ENCODE measurements around the gene HIPK3. TPM values are rescaled to one million over a fixed set of nuclear protein-coding genes. Genes with fewer than 3 reads are reported as not detected.

Gene HIPK3
- total and polyA plus RNA-seq, 9 of the 15 experiments (the other 6 are each of a cell fraction or from before 2014, with no cell fraction given) = 2.3 to 19.6 (median 7.5) TPM

DNA sequence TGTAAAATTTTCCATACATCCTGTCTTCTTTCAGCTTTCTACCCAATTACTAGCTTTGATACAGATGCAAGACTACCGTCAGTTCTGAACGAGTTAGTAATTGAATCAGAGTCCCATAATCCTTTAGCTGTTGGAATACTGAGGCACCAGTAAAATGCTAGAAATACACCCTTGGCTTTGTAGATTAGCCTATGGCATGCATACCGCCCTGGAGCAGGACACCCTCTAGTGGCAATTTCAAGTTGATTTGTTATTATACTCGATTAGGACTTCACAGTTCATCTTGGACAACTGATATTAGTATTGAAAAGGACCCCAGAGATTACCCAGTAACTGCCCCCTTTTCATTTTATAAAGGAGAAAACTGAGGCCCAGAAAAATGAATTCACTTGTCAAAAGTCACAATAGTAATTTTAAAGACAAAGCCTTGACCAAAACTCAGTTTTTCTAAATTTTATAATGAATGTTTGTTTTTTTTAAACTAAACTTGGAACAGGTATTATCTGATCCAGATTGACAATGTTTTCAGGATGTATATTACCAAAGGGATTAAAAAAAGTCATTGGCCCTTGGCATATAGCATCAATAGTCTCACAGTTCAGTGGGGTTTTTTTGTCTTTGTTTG, 72.6 kb downstream of the HIPK3 start (continued):
- TF ChIP-seq KLF13 (tag; IDR thresholded peaks at IDR 0.05; ENCODE audit: borderline replicate concordance, low read depth) (no peak), EHMT2 (IDR thresholded peaks at IDR 0.05) (no peak), SIN3B (IDR thresholded peaks at IDR 0.05; ENCODE audit: low read depth) (no peak), ZNF311 (CRISPR knock-in tag; IDR thresholded peaks at IDR 0.05) (no peak)
- TF ChIP-seq, protein P1, sequence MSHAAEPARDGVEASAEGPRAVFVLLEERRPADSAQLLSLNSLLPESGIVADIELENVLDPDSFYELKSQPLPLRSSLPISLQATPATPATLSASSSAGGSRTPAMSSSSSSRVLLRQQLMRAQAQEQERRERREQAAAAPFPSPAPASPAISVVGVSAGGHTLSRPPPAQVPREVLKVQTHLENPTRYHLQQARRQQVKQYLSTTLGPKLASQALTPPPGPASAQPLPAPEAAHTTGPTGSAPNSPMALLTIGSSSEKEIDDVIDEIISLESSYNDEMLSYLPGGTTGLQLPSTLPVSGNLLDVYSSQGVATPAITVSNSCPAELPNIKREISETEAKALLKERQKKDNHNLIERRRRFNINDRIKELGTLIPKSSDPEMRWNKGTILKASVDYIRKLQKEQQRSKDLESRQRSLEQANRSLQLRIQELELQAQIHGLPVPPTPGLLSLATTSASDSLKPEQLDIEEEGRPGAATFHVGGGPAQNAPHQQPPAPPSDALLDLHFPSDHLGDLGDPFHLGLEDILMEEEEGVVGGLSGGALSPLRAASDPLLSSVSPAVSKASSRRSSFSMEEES (CRISPR knock-in tag; IDR thresholded peaks at IDR 0.05) = no peak
- TF ChIP-seq, protein P2, sequence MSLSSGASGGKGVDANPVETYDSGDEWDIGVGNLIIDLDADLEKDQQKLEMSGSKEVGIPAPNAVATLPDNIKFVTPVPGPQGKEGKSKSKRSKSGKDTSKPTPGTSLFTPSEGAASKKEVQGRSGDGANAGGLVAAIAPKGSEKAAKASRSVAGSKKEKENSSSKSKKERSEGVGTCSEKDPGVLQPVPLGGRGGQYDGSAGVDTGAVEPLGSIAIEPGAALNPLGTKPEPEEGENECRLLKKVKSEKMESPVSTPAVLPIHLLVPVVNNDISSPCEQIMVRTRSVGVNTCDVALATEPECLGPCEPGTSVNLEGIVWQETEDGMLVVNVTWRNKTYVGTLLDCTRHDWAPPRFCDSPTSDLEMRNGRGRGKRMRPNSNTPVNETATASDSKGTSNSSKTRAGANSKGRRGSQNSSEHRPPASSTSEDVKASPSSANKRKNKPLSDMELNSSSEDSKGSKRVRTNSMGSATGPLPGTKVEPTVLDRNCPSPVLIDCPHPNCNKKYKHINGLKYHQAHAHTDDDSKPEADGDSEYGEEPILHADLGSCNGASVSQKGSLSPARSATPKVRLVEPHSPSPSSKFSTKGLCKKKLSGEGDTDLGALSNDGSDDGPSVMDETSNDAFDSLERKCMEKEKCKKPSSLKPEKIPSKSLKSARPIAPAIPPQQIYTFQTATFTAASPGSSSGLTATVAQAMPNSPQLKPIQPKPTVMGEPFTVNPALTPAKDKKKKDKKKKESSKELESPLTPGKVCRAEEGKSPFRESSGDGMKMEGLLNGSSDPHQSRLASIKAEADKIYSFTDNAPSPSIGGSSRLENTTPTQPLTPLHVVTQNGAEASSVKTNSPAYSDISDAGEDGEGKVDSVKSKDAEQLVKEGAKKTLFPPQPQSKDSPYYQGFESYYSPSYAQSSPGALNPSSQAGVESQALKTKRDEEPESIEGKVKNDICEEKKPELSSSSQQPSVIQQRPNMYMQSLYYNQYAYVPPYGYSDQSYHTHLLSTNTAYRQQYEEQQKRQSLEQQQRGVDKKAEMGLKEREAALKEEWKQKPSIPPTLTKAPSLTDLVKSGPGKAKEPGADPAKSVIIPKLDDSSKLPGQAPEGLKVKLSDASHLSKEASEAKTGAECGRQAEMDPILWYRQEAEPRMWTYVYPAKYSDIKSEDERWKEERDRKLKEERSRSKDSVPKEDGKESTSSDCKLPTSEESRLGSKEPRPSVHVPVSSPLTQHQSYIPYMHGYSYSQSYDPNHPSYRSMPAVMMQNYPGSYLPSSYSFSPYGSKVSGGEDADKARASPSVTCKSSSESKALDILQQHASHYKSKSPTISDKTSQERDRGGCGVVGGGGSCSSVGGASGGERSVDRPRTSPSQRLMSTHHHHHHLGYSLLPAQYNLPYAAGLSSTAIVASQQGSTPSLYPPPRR (CRISPR knock-in tag; IDR thresholded peaks at IDR 0.05; ENCODE audit: borderline replicate concordance) = no peak
- TF ChIP-seq, protein P3, sequence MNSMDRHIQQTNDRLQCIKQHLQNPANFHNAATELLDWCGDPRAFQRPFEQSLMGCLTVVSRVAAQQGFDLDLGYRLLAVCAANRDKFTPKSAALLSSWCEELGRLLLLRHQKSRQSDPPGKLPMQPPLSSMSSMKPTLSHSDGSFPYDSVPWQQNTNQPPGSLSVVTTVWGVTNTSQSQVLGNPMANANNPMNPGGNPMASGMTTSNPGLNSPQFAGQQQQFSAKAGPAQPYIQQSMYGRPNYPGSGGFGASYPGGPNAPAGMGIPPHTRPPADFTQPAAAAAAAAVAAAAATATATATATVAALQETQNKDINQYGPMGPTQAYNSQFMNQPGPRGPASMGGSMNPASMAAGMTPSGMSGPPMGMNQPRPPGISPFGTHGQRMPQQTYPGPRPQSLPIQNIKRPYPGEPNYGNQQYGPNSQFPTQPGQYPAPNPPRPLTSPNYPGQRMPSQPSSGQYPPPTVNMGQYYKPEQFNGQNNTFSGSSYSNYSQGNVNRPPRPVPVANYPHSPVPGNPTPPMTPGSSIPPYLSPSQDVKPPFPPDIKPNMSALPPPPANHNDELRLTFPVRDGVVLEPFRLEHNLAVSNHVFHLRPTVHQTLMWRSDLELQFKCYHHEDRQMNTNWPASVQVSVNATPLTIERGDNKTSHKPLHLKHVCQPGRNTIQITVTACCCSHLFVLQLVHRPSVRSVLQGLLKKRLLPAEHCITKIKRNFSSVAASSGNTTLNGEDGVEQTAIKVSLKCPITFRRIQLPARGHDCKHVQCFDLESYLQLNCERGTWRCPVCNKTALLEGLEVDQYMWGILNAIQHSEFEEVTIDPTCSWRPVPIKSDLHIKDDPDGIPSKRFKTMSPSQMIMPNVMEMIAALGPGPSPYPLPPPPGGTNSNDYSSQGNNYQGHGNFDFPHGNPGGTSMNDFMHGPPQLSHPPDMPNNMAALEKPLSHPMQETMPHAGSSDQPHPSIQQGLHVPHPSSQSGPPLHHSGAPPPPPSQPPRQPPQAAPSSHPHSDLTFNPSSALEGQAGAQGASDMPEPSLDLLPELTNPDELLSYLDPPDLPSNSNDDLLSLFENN (IDR thresholded peaks at IDR 0.05; ENCODE audit: low read depth in 2 of 2, low read length in 2 of 2) = no peak
- TF ChIP-seq, protein P4, sequence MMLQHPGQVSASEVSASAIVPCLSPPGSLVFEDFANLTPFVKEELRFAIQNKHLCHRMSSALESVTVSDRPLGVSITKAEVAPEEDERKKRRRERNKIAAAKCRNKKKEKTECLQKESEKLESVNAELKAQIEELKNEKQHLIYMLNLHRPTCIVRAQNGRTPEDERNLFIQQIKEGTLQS (IDR thresholded peaks at IDR 0.05) = no peak
- TF ChIP-seq, protein P4 (CRISPR knock-in tag; conservative IDR thresholded peaks at IDR 0.05) = no peak
- TF ChIP-seq, protein P5, sequence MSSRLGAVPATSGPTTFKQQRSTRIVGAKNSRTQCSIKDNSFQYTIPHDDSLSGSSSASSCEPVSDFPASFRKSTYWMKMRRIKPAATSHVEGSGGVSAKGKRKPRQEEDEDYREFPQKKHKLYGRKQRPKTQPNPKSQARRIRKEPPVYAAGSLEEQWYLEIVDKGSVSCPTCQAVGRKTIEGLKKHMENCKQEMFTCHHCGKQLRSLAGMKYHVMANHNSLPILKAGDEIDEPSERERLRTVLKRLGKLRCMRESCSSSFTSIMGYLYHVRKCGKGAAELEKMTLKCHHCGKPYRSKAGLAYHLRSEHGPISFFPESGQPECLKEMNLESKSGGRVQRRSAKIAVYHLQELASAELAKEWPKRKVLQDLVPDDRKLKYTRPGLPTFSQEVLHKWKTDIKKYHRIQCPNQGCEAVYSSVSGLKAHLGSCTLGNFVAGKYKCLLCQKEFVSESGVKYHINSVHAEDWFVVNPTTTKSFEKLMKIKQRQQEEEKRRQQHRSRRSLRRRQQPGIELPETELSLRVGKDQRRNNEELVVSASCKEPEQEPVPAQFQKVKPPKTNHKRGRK (tag; IDR thresholded peaks at IDR 0.05) = no peak
- TF ChIP-seq, protein P6, sequence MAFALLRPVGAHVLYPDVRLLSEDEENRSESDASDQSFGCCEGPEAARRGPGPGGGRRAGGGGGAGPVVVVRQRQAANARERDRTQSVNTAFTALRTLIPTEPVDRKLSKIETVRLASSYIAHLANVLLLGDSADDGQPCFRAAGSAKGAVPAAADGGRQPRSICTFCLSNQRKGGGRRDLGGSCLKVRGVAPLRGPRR (CRISPR knock-in tag; IDR thresholded peaks at IDR 0.05) = no peak
